Right kidney (tissue), 9 donors: ENCODE data around the gene IGSF21.

Source experiments
- DNase-seq: peaks from one replicate; pipeline ENCODE4 v3.0.0-alpha.2; 2016
- long read RNA-seq, 8 donors: transcript quantifications; one replicate each; lab custom pipeline, GENCODE V29; 2026

IGSF21 gene
- long read RNA-seq, donor 1: 0 reads
- long read RNA-seq, donor 2: 0 reads
- long read RNA-seq, donor 3: 0 reads
- long read RNA-seq, donor 4: 0 reads
- long read RNA-seq, donor 5: 0 reads
- long read RNA-seq, donor 6: 0 reads
- long read RNA-seq, donor 7: 0 reads
- long read RNA-seq, donor 8: 0 reads

- peak; percentile 28 for DNase-seq
These were observed at the start of gene IGSF21 for GRCh38 chr1:18107369-18108298. Gene IGSF21, plus strand, starts transcription at chr1:18107798. Its CDS starts 331 bp downstream, at chr1:18108129.

GRCh38 chr1:18058206-18058921 lies 49.2 kb upstream of the IGSF21 start:
- no peak for DNase-seq

DNA sequence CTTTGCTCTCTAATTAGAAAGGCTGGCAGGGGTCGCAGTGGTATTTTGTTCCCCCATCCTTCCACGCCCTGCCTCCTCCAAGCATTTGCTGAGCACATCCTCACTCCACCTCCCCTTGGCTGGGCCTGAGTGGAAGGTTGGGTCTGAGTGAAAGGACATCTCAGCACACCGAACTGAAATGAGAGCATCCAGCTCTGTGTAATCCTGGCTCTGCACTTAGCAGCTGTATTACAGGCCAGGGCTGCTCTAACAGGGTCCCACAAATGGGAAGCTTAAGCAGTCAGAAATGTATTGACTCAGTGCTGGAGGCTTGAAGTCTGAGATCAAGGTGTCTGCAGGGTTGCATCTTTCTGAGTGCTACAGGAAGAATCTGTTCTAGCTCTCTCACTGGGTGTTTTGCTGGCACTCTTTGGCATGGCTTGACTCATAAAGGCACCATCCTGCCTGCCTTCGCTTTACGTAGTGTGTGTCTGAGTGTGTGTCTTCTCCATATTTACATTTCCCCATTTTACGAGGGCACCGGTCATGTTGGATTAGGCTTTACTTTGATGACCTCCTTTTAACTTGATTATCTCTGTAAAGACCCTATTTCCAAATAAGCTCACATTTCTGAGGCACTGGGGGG lies 48.5 kb upstream of the IGSF21 start:
- DNase-seq: no peak

- no peak for DNase-seq
These were observed 47.2 kb upstream of the IGSF21 start for GRCh38 chr1:18060366-18060765.

DNA sequence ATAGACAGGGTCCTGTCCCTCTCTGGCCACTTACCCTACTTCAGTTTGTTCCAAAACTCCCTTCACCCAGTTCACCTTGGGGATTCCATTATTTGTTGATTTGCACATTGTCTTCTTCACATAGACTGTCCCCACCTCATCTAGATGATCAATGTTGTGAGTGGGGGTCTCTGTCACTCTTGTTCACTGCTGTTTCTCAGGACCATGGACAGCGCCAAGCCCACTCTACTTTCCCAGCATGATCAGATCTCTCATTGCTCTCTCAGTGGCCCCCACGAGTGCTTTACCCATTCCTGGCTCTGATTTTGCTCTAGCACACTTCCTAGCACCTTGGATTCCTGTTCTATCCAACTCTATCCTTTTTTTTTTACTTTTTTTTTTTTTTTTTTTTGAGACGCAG lies 45.4 kb upstream of the IGSF21 start:
- no peak for DNase-seq

DNA sequence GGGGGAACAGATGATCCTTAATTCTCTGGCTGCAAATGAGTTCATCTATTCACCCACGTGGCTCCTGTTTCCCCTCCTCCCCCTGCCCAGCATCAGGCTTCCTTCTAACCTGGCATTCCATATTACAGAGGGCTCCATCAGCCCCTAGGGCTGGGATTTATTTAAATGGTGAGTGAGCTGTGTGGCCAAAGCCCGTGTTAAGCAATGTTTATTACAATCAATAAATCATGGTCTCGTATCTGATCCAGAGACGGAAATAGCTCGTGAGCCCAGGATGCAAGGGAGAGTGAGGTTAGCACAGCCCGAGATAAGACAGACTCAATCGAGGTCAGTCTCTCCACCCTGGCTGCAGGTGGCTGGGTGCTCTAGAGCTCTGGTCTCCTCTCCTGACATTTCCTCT lies 43.1 kb upstream of the IGSF21 start:
- DNase-seq: no peak

DNA sequence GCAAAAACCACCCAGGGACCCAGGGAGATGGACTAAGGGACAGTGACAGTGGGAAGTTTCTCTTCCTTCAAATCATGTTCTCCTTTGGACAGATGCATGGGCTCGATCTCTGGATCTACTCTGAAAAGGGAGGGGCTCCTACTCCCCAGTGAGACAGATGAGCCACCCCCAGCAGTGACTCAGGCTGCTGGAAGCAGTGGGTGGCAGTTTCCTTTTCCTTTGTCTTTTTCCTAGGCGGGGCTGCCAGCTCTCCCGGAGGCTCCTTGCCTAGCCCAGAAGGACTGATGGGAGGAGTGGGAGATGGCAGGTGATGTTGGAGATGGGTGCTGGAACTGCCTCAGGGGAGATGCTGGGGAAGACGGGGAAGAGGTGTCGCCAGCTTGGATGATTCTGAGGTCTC lies 41.0 kb upstream of the IGSF21 start:
- no peak for DNase-seq

GRCh38 chr1:18069903-18070302 lies 37.7 kb upstream of the IGSF21 start:
- no peak for DNase-seq

DNA sequence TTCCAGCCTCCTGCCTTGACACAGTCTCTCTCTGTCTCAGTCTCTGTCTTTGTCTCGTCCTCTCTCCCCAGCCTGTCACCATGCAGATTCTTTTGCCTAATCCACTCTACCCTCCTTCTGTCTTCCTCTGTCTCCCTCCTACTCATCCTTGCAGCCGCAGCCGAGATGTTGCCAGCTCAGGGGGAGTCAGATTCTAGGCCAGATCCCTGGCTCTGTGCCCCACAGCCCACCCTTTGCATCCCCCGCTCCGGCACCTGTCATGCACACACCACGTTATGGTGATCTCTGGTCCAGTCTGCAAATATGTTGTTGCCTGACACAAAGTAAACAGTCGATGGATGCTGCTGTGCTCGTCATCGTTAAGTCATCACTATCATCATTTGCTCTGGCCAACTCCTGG lies 35.5 kb upstream of the IGSF21 start:
- no peak for DNase-seq

- DNase-seq: no peak
These were observed 34.4 kb upstream of the IGSF21 start for GRCh38 chr1:18073066-18073642.

DNA sequence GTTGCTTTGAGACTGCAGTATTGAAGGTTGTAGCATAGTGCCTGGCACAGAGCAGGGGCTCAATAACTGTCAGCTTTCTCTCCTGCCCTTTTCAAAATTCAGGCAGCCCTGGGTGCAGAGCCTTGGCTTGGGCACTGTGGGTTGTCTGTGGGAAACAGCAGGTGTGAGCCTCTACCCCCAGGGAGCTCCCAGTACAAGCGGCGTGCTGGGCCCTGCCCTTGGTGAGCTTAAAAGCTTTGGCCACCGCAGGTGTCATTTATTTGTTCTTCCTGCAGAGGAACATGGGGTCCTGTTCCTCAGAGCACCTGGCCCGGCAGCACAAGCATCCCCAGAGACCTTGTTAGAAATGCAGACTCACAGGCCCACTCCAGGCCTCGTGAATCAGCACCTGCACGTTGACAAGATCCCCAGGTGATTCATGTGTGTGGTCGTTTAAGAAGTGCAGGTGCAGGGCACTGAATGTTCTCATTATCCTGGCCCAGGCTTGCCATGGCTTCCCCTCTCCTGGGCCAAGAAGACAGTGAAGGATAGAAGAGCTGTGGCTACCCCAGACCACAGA lies 29.9 kb upstream of the IGSF21 start:
- no peak for DNase-seq

GRCh38 chr1:18079941-18080735 lies 27.5 kb upstream of the IGSF21 start:
- DNase-seq: no peak

DNA sequence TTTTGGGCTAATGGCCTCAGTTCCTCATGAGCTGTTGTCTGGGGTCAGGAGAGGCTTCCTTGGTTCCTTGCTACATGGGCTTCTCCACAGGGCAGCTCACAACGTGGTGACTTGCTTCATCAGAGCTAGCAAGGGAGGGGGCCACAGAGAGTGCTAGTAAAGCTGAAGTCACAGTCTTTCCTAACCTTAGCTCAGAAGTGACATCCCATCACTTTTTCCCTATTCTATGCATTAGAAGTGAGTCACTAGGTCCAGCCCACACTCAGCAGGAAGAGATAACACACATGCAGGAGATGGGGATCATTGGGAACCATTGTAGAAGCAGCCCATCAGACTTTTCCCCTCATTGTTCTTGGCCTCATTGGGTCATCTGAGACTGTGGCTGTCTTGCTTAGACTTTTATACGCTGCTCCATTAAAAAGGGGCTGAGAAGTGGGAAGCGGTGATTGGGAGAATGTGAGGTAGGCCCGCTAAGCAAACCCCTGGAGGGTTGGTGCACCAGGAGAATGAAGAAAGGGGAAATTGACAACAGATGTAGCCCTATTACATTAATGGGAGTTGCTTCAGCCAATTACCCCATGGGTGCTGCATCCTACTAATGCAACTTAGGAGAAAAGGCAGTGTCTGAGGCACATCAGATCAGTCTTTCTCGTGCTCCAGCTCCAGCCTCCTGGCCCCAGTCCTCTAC lies 22.1 kb upstream of the IGSF21 start:
- no peak for DNase-seq

DNA sequence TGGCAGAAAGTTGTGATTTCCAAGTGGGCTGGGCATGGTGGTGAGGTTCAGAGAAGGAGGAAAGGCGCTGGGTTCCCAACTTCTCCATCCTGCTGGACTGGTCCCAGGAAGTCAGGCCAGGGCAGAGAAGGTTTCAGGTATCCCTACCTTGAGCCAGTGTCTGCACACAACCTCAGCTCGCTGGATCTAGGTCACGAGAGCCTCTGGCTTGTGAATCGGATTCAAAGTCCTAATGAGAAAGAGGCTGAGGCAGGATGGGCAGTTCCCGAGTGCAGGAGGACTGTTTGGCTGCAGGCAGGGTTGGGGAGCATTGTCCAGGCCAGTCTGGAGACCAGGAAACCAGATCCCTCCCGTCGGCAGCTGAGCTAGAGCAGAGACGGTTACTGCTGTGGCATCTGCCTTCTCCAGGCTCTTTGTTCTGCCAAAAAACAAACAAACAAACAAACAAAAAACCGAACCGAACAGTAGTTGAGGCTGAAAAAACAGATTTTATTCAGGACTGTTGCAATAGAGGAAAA lies 19.5 kb upstream of the IGSF21 start:
- no peak for DNase-seq

GRCh38 chr1:18089488-18089887 lies 18.1 kb upstream of the IGSF21 start:
- DNase-seq: no peak

DNA sequence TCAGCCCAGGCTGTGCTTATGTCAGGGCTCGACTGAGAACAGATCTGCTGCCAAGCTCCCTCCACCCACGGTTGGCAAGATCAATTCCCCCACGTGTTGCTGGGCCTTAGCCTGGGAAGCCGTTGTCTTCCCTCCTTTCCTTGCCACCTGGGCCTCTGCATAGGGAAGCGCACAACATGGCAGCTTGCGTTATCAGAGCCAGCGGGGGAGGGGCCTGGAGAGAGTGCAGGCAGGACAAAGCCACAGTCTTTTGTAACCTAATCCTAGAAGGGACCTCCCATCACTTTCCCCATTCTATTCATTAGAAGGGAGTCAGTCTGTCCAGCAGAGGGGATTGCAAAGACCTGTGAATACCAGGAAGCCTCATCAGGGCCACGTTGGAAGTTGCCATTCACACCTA lies 17.0 kb upstream of the IGSF21 start:
- DNase-seq: no peak

DNA sequence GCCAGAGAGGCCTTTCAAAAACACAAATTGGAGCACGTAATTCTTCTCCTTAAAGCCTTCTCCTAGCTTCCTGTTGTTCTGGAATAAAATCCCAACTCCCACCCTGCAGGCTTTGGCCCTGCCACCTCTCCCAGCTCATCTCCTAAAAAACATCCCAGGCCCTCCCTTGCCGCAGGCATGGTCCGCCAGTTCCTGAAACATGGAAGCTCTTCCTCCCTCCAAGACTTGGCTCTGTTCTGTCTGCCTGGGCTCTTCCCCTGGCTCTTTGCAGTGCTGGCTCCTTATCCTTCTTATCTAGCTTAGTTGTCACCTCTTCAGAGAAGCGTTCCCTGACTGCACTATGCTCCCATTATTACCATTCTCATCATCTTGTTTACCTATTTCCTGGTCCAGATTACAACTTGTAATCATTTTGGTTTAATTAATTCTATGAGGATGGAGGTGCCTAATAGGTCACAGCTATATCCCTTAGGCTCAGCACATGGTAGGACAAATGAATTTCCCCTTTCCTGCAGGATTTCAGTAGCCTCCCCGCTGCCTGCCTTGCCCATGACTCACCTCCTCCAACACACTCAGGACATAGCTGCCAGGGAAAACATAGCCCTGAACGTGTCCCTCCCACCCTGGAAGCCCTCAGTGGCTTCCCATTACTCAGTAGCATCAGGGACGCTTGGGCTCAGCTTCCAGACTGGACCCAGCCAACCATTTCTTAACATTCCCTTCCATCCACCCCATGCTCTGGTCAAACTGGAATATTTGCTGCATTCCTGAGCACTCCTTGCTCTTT lies 15.7 kb upstream of the IGSF21 start:
- no peak for DNase-seq

- DNase-seq: no peak
These were observed 14.4 kb upstream of the IGSF21 start for GRCh38 chr1:18093193-18093592.

- no peak for DNase-seq
These were observed 14.0 kb upstream of the IGSF21 start for GRCh38 chr1:18093646-18094045.

DNA sequence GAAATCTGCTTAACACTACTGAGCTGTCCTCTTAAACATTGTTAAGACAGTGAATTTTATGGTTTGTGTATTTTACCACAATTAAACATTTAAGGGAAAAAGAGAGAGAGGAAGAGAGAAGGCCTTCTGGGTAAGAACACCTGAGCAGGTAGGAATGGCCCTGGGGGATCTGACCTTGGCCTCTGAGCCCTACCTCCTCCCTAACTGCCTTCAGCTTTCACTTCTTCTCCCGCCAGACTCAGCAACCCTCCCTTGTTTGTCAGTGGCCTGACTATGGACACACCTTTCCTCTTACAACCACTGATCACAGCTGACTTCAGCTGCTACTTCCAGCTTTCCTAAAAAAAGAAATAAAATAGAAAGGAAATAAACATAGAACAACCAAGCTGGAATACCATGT lies 13.5 kb upstream of the IGSF21 start:
- no peak for DNase-seq
